ENCODE results near the gene DEDD. TPM values are rescaled to one million over a fixed set of nuclear protein-coding genes. Genes with fewer than 3 reads are reported as not detected.

Gene DEDD
- total and polyA plus RNA-seq, 2 of the 13 experiments (the other 11 are each of a cell fraction or from before 2014, with no cell fraction given) = 12.6 to 27.8 TPM

GRCh38 chr1:161180639-161181038 lies 48.2 kb upstream of the DEDD start:
- peaks cover 18% of the 10 kb centered on the region for H3K4me1 ChIP-seq (ENCODE audit: insufficient read depth, low read length)
- no TSS peak for BruUV-seq (replicated peaks)
- no peak for FAIRE-seq
- no peak overlapping the region for H3K27ac ChIP-seq (ENCODE audit: extremely low read length, insufficient read depth, low read length)
- H3K36me3 ChIP-seq (replicated peaks in 1 of 2; ENCODE audit: control insufficient read depth in 1 of 2, insufficient read depth in 2 of 2, low read length in 2 of 2) = no peaks in the 10 kb centered on the region; a peak in 3 of 5 replicates
- H3K79me2 ChIP-seq (ENCODE audit: insufficient read depth, low read length) = peaks cover 10% of the 10 kb centered on the region
- no peak for ATAC-seq
- H3K9ac ChIP-seq (ENCODE audit: insufficient read depth, low read depth, low read length) = no peak overlapping the region
- DNase-seq (ENCODE audit: low spot score) = no peak
- in situ Hi-C loops (cut with HindIII; ENCODE audit: extremely low pct_ligation_motif_present, low pct_unique_long_range_greater_than_20kb) (no loop called here), intact Hi-C loops (cut with micrococcal nuclease; ENCODE audit: unreplicated experiment) (no loop called here)
- no peak overlapping the region for H3K4me3 ChIP-seq (replicated peaks in 1 of 3; ENCODE audit: insufficient read depth in 1 of 3, low read depth in 2 of 3, low read length in 3 of 3)
- no peaks in the 10 kb centered on the region for H4K20me1 ChIP-seq (ENCODE audit: insufficient read depth, low read length)
- H3K9me3 ChIP-seq (ENCODE audit: low read length) = no peaks in the 10 kb centered on the region
- H3K4me2 ChIP-seq (ENCODE audit: low read depth, low read length) = no peak overlapping the region
- ChIA-PET CTCF (ENCODE audit: low intra/inter-chr PET ratio, low total read pairs) (interaction anchor here (1.2 kb wide), 1 partner anchor 201 kb away, joined by 4 read pairs; no protein-coding TSS in a partner anchor), POLR2A (no interaction called here)
- H2AFZ ChIP-seq (ENCODE audit: low read length) = no peak overlapping the region
- no peak for TF ChIP-seq SETDB1 (CRISPR knock-in tag; IDR thresholded peaks at IDR 0.05; ENCODE audit: borderline replicate concordance)
- peak; percentile 57 for TF ChIP-seq STAG1 (CRISPR knock-in tag; IDR thresholded peaks at IDR 0.05)
- peak; percentile 44; the same call in 1 of the 2 replicates for TF ChIP-seq CTCF (CRISPR knock-in tag; IDR thresholded peaks at IDR 0.05)
- no peak for TF ChIP-seq RFXAP (CRISPR knock-in tag; IDR thresholded peaks at IDR 0.05; ENCODE audit: borderline replicate concordance)
- 3% methylated on average over 1 of the region's 1 CpG for WGBS (ENCODE audit: low lambda C conversion rate)
- no peaks in the 10 kb centered on the region; a peak in 1 of 5 replicates for H3K27me3 ChIP-seq (ENCODE audit: control insufficient read depth in 1 of 2, insufficient read depth in 2 of 2, low read length in 2 of 2)

DNA sequence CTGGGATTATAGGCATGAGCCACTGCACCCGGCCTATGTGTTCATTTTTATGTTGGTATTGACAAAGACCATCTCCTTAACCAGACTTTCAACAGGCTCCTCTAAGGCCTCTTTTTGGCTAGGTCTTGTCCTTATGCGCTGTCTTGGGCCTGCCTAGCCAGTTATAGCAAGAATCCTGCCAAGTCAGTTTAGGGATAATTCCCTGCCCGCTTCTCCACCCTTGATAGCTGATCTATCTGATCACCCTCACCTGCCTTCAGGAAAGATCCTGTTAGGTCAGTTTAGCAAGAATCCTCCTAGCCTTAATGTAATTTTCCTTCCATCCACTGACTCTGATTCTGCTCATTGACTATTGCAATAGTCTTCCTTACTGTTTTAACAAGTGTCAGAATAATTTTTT lies 47.2 kb upstream of the DEDD start:
- WGBS (ENCODE audit: low lambda C conversion rate) = 73% methylated on average over 3 of the region's 3 CpGs
- H3K27me3 ChIP-seq (ENCODE audit: control insufficient read depth in 1 of 2, insufficient read depth in 2 of 2, low read length in 2 of 2) = no peaks in the 10 kb centered on the region; a peak in 1 of 5 replicates
- CTCF ChIA-PET (ENCODE audit: low intra/inter-chr PET ratio, low total read pairs) = no interaction called here
- TF ChIP-seq ZNF879 (CRISPR knock-in tag; IDR thresholded peaks at IDR 0.05) (no peak), JARID2 (CRISPR knock-in tag; IDR thresholded peaks at IDR 0.05; ENCODE audit: insufficient replicate concordance) (no peak), GTF3A (CRISPR knock-in tag; conservative IDR thresholded peaks at IDR 0.05) (no peak), ZNF709 (CRISPR knock-in tag; IDR thresholded peaks at IDR 0.05) (no peak), ZNF20 (CRISPR knock-in tag; IDR thresholded peaks at IDR 0.05) (no peak), CBFB (CRISPR knock-in tag; IDR thresholded peaks at IDR 0.05) (no peak), HDAC2 (CRISPR knock-in tag; IDR thresholded peaks at IDR 0.05) (no peak), THAP8 (CRISPR knock-in tag; IDR thresholded peaks at IDR 0.05; ENCODE audit: borderline replicate concordance) (no peak)
- no peak for ATAC-seq
- no peak overlapping the region for H2AFZ ChIP-seq (ENCODE audit: low read length)
- no TSS peak for BruUV-seq (replicated peaks)
- peaks cover 10% of the 10 kb centered on the region for H3K79me2 ChIP-seq (ENCODE audit: insufficient read depth, low read length)
- intact Hi-C loops (cut with micrococcal nuclease; ENCODE audit: unreplicated experiment) = no loop called here
- no peaks in the 10 kb centered on the region for H4K20me1 ChIP-seq (ENCODE audit: insufficient read depth, low read length)
- DNase-seq (ENCODE audit: low spot score) = no peak
- H3K9me3 ChIP-seq (ENCODE audit: low read length) = no peaks in the 10 kb centered on the region
- in situ Hi-C loops (cut with HindIII; ENCODE audit: extremely low pct_ligation_motif_present, low pct_unique_long_range_greater_than_20kb) = no loop called here
- no peak overlapping the region for H3K4me2 ChIP-seq (ENCODE audit: low read depth, low read length)
- H3K27ac ChIP-seq (ENCODE audit: extremely low read length, insufficient read depth, low read length) = no peak overlapping the region
- no peak for FAIRE-seq
- POLR2A ChIA-PET = no interaction called here
- no peak overlapping the region for H3K4me3 ChIP-seq (replicated peaks in 1 of 3; ENCODE audit: insufficient read depth in 1 of 3, low read depth in 2 of 3, low read length in 3 of 3)
- H3K36me3 ChIP-seq (replicated peaks in 1 of 2; ENCODE audit: control insufficient read depth in 1 of 2, insufficient read depth in 2 of 2, low read length in 2 of 2) = peaks cover 2 to 5% of the 10 kb centered on the region in 2 experiments; a peak in 4 of 5 replicates
- peaks cover 19% of the 10 kb centered on the region for H3K4me1 ChIP-seq (ENCODE audit: insufficient read depth, low read length)
- no peak overlapping the region for H3K9ac ChIP-seq (ENCODE audit: insufficient read depth, low read depth, low read length)

Data from HepG2 (cell line).